Liver (tissue), 3 donors: Measurements from ENCODE around the gene ACKR3.

Source experiments
- FOXA1 ChIP-seq: IDR thresholded peaks from 2 replicates; pipeline ENCODE4 v1.6.1; 2016; ENCODE audit warnings: antibody characterized with exemption
- GABPA ChIP-seq, 2 donors: IDR thresholded peaks in 1 of 2; conservative IDR thresholded peaks in 1 of 2; 2 replicates each; pipeline ENCODE4 v1.6.1; 2016; ENCODE audit warnings: antibody characterized with exemption in 2 of 2, mild to moderate bottlenecking in 1 of 2, moderate library complexity in 1 of 2
- HNF4A ChIP-seq, 2 donors: conservative IDR thresholded peaks; 2 replicates each; pipeline ENCODE4 v1.6.1; 2016; ENCODE audit warnings: antibody characterized with exemption in 2 of 2, mild to moderate bottlenecking in 2 of 2
- JUND ChIP-seq, 2 donors: IDR thresholded peaks; 2 replicates each; pipeline ENCODE4 v1.6.1; 2016; ENCODE audit warnings: antibody characterized with exemption in 2 of 2
- NR2F2 ChIP-seq: IDR thresholded peaks from 2 replicates; pipeline ENCODE4 v1.6.1; 2016; ENCODE audit warnings: antibody characterized with exemption
- RAD21 ChIP-seq, 2 donors: IDR thresholded peaks; 2 replicates each; pipeline ENCODE4 v1.6.1; 2016; ENCODE audit warnings: antibody characterized with exemption in 2 of 2, mild to moderate bottlenecking in 2 of 2
- RXRA ChIP-seq, 2 donors: IDR thresholded peaks; 2 replicates each; pipeline ENCODE4 v1.6.1; 2017 to 2018; ENCODE audit warnings: antibody characterized with exemption in 2 of 2, mild to moderate bottlenecking in 1 of 2
- TAF1 ChIP-seq: conservative IDR thresholded peaks from 2 replicates; pipeline ENCODE4 v1.6.1; 2016; ENCODE audit warnings: antibody characterized with exemption, mild to moderate bottlenecking
- YY1 ChIP-seq: IDR thresholded peaks from 2 replicates; pipeline ENCODE4 v1.6.1; 2016; ENCODE audit warnings: antibody characterized with exemption, mild to moderate bottlenecking
- TF ChIP-seq, protein P1 (sequence below): IDR thresholded peaks from 2 replicates; pipeline ENCODE4 v1.6.1; 2016; ENCODE audit warnings: antibody characterized with exemption, mild to moderate bottlenecking
- TF ChIP-seq, protein P2 (sequence below): fragments of 150-350 bp; IDR thresholded peaks from 2 replicates; pipeline ENCODE4 v1.5.1; 2017; ENCODE audit warnings: improper control_type of control experiment, low read depth, low read length; ENCODE audit not compliant: missing input control
- TF ChIP-seq, protein P3 (sequence below): IDR thresholded peaks from 2 replicates; pipeline ENCODE4 v1.6.1; 2016; ENCODE audit warnings: antibody characterized with exemption
- TF ChIP-seq, protein P4 (sequence below): IDR thresholded peaks from 2 replicates; pipeline ENCODE4 v1.6.1; 2016; ENCODE audit warnings: antibody characterized with exemption
- TF ChIP-seq, protein P5 (sequence below): IDR thresholded peaks from 2 replicates; pipeline ENCODE4 v1.6.1; 2016; ENCODE audit warnings: antibody characterized with exemption
- donor health status: healthy.
- donor health status: healthy.

DNA sequence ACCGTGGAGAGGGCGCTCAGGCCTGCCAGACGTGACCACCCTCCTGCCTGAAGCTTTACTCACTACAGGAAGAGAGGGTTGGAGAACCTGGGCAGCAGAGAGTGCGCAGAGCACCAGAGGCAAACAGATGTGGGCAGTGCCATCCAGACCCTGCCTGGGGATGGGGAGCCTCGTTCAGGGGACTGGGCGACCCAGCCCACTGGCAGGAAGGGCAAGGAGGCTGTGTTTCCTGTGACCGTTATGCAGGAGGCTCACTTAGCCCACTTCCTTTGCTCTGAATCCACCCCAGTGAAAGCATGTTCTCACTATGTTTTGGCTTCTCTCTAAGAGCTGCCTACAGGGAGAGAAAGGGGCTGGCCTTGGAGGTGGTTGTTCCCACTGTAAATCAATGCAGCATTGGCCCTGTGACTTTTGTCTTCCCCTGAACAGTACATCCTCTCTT is 23.0 kb upstream of the ACKR3 start:
- TF ChIP-seq, protein P1, sequence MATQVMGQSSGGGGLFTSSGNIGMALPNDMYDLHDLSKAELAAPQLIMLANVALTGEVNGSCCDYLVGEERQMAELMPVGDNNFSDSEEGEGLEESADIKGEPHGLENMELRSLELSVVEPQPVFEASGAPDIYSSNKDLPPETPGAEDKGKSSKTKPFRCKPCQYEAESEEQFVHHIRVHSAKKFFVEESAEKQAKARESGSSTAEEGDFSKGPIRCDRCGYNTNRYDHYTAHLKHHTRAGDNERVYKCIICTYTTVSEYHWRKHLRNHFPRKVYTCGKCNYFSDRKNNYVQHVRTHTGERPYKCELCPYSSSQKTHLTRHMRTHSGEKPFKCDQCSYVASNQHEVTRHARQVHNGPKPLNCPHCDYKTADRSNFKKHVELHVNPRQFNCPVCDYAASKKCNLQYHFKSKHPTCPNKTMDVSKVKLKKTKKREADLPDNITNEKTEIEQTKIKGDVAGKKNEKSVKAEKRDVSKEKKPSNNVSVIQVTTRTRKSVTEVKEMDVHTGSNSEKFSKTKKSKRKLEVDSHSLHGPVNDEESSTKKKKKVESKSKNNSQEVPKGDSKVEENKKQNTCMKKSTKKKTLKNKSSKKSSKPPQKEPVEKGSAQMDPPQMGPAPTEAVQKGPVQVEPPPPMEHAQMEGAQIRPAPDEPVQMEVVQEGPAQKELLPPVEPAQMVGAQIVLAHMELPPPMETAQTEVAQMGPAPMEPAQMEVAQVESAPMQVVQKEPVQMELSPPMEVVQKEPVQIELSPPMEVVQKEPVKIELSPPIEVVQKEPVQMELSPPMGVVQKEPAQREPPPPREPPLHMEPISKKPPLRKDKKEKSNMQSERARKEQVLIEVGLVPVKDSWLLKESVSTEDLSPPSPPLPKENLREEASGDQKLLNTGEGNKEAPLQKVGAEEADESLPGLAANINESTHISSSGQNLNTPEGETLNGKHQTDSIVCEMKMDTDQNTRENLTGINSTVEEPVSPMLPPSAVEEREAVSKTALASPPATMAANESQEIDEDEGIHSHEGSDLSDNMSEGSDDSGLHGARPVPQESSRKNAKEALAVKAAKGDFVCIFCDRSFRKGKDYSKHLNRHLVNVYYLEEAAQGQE: no peak
- TF ChIP-seq, protein P2, sequence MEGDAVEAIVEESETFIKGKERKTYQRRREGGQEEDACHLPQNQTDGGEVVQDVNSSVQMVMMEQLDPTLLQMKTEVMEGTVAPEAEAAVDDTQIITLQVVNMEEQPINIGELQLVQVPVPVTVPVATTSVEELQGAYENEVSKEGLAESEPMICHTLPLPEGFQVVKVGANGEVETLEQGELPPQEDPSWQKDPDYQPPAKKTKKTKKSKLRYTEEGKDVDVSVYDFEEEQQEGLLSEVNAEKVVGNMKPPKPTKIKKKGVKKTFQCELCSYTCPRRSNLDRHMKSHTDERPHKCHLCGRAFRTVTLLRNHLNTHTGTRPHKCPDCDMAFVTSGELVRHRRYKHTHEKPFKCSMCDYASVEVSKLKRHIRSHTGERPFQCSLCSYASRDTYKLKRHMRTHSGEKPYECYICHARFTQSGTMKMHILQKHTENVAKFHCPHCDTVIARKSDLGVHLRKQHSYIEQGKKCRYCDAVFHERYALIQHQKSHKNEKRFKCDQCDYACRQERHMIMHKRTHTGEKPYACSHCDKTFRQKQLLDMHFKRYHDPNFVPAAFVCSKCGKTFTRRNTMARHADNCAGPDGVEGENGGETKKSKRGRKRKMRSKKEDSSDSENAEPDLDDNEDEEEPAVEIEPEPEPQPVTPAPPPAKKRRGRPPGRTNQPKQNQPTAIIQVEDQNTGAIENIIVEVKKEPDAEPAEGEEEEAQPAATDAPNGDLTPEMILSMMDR: no peak
- TF ChIP-seq, protein P3, sequence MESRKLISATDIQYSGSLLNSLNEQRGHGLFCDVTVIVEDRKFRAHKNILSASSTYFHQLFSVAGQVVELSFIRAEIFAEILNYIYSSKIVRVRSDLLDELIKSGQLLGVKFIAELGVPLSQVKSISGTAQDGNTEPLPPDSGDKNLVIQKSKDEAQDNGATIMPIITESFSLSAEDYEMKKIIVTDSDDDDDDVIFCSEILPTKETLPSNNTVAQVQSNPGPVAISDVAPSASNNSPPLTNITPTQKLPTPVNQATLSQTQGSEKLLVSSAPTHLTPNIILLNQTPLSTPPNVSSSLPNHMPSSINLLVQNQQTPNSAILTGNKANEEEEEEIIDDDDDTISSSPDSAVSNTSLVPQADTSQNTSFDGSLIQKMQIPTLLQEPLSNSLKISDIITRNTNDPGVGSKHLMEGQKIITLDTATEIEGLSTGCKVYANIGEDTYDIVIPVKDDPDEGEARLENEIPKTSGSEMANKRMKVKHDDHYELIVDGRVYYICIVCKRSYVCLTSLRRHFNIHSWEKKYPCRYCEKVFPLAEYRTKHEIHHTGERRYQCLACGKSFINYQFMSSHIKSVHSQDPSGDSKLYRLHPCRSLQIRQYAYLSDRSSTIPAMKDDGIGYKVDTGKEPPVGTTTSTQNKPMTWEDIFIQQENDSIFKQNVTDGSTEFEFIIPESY: no peak
- TF ChIP-seq RXRA (IDR thresholded peaks at IDR 0.05): no peak
- TF ChIP-seq YY1: no peak
- TF ChIP-seq NR2F2: no peak
- no peak for TF ChIP-seq FOXA1
- no peak for TF ChIP-seq TAF1
- TF ChIP-seq, protein P4, sequence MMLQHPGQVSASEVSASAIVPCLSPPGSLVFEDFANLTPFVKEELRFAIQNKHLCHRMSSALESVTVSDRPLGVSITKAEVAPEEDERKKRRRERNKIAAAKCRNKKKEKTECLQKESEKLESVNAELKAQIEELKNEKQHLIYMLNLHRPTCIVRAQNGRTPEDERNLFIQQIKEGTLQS: no peak
- no peak for TF ChIP-seq RAD21 (IDR thresholded peaks at IDR 0.05)
- TF ChIP-seq GABPA (IDR thresholded peaks at IDR 0.05 in 1 of 2, conservative IDR thresholded peaks at IDR 0.05 in 1 of 2): no peak
- no peak for TF ChIP-seq HNF4A (conservative IDR thresholded peaks at IDR 0.05)
- TF ChIP-seq JUND (IDR thresholded peaks at IDR 0.05): no peak
- TF ChIP-seq, protein P5, sequence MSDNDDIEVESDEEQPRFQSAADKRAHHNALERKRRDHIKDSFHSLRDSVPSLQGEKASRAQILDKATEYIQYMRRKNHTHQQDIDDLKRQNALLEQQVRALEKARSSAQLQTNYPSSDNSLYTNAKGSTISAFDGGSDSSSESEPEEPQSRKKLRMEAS: no peak
